Measurements from ENCODE around the gene KRTAP10-7.
"Not testable (repeated sequence)": the region's sequence is repeated elsewhere in the genome, so short reads cannot be mapped to it uniquely, and the experiment has no call there.

The KRTAP10-7 gene

GRCh38 chr21:44590897-44591800, 9.2 kb upstream of the KRTAP10-7 start:
- DNase-seq (ENCODE audit: low read depth): not testable (repeated sequence)

GRCh38 chr21:44591801-44592130, 8.6 kb upstream of the KRTAP10-7 start:
- DNase-seq (ENCODE audit: low read depth): not testable (repeated sequence)

- DNase-seq (ENCODE audit: low read depth): no peak
Measured at GRCh38 chr21:44592446-44593311, 7.7 kb upstream of the KRTAP10-7 start, which contains the start of gene KRTAP10-6. TSS of gene KRTAP10-6 (minus strand) at chr21:44592505. CDS start at chr21:44592484, 21 bp downstream.

- no peak for DNase-seq (ENCODE audit: low read depth)
Measured at GRCh38 chr21:44593598-44594405, 6.6 kb upstream of the KRTAP10-7 start.

- no peak for DNase-seq (ENCODE audit: low read depth)
Measured at GRCh38 chr21:44594406-44594916, 5.9 kb upstream of the KRTAP10-7 start.

- no peak for DNase-seq (ENCODE audit: low read depth)
Measured at GRCh38 chr21:44595524-44595923, 4.9 kb upstream of the KRTAP10-7 start.

GRCh38 chr21:44596068-44596725, 4.2 kb upstream of the KRTAP10-7 start:
- no peak for DNase-seq (ENCODE audit: low read depth)

- no peak for DNase-seq (ENCODE audit: low read depth)
Measured at GRCh38 chr21:44598061-44598460, 2.3 kb upstream of the KRTAP10-7 start.

GRCh38 chr21:44599264-44600029, 950 bp upstream of the KRTAP10-7 start:
- no peak for DNase-seq (ENCODE audit: low read depth)

- not testable (repeated sequence) for DNase-seq (ENCODE audit: low read depth)
Measured at GRCh38 chr21:44601091-44601490, 694 bp downstream of the KRTAP10-7 start.

- DNase-seq (ENCODE audit: low read depth): no peak
Measured at GRCh38 chr21:44601596-44602462, 1.4 kb downstream of the KRTAP10-7 start.

- no peak for DNase-seq (ENCODE audit: low read depth)
Measured at GRCh38 chr21:44602463-44602850, 2.1 kb downstream of the KRTAP10-7 start.

GRCh38 chr21:44603109-44603875, 2.9 kb downstream of the KRTAP10-7 start:
- DNase-seq (ENCODE audit: low read depth): no peak

- no peak for DNase-seq (ENCODE audit: low read depth)
Measured at GRCh38 chr21:44603911-44604310, 3.5 kb downstream of the KRTAP10-7 start.

GRCh38 chr21:44606495-44606894, 6.1 kb downstream of the KRTAP10-7 start:
- no peak for DNase-seq (ENCODE audit: low read depth)

- no peak for DNase-seq (ENCODE audit: low read depth)
Measured at GRCh38 chr21:44609193-44609592, 8.8 kb downstream of the KRTAP10-7 start.

- not testable (repeated sequence) for DNase-seq (ENCODE audit: low read depth)
Measured at GRCh38 chr21:44610157-44610843, 9.9 kb downstream of the KRTAP10-7 start.

- no peak for DNase-seq (ENCODE audit: low read depth)
Measured at GRCh38 chr21:44611551-44611950, 11.2 kb downstream of the KRTAP10-7 start.
